ENCODE results near the gene DUT. TPM values are rescaled to one million over a fixed set of nuclear protein-coding genes. Genes with fewer than 3 reads are reported as not detected.

Gene DUT
- polyA plus RNA-seq, 3 donors = 43.8 to 71.9 (median 62.3) TPM

- intact Hi-C loops (cut with micrococcal nuclease) = no loop called here
- Mint-ChIP-seq H3K27ac (no peak overlapping the region), H3K27me3 (ENCODE audit: low read depth in 3 of 3) (peaks cover 0 to 4% (median 0%) of the 10 kb centered on the region in 3 donors), H3K36me3 (no peaks in the 10 kb centered on the region), H3K4me1 (no peaks in the 10 kb centered on the region), H3K9me3 (peaks cover 0 to 13% (median 12%) of the 10 kb centered on the region in 7 donors), H3K4me3 (no peak overlapping the region)
- H3K27ac ChIP-seq (ENCODE audit: low read depth in 1 of 2, low read length in 2 of 2) = no peak overlapping the region
- no peak overlapping the region for H2AFZ ChIP-seq (ENCODE audit: insufficient read depth, low read depth, low read length, poor library complexity, severe bottlenecking)
- TF ChIP-seq CTCF (IDR thresholded peaks at IDR 0.05) = no peak
- no peak overlapping the region for H3K4me3 ChIP-seq (replicated peaks in 1 of 3; ENCODE audit: low read depth in 2 of 3, low read length in 3 of 3)
- H3K4me1 ChIP-seq (ENCODE audit: control insufficient read depth in 1 of 2, insufficient read depth in 2 of 2, low read length in 2 of 2) = no peaks in the 10 kb centered on the region
- no peaks in the 10 kb centered on the region for H3K27me3 ChIP-seq (ENCODE audit: control insufficient read depth in 2 of 2, insufficient read depth in 2 of 2, low read length in 2 of 2)
- no peaks in the 10 kb centered on the region for H3K36me3 ChIP-seq (replicated peaks in 1 of 2; ENCODE audit: control insufficient read depth in 1 of 2, insufficient read depth in 2 of 2, low read length in 2 of 2)
- H3K4me2 ChIP-seq (replicated peaks; ENCODE audit: extremely low read depth, low read length, poor library complexity, severe bottlenecking) = no peak overlapping the region
- no peak overlapping the region for H3K9ac ChIP-seq (ENCODE audit: insufficient read depth, low read length, poor library complexity, severe bottlenecking)
- H4K20me1 ChIP-seq (ENCODE audit: insufficient read depth, low read length) = no peaks in the 10 kb centered on the region
- H3K79me2 ChIP-seq (ENCODE audit: insufficient read depth, low read length) = no peaks in the 10 kb centered on the region
- 20% methylated on average over 1 of the region's 4 CpGs for WGBS (ENCODE audit: insufficient coverage)
- H3K9me3 ChIP-seq (replicated peaks in 1 of 2; ENCODE audit: control insufficient read depth in 1 of 2, insufficient read depth in 1 of 2, low read length in 2 of 2) = peaks cover 0 to 6% of the 10 kb centered on the region in 2 donors
- peak in 1 of 3 donors; percentile 11 for DNase-seq
Measured at GRCh38 chr15:48380198-48380597, 49.0 kb downstream of the DUT start.

- no peak for TF ChIP-seq CTCF (IDR thresholded peaks at IDR 0.05)
- DNase-seq = no peak
- Histone ChIP-seq H2AFZ (ENCODE audit: insufficient read depth, low read depth, low read length, poor library complexity, severe bottlenecking) (no peak overlapping the region), H3K27ac (ENCODE audit: low read depth in 1 of 2, low read length in 2 of 2) (no peak overlapping the region), H3K79me2 (ENCODE audit: insufficient read depth, low read length) (no peaks in the 10 kb centered on the region), H3K9me3 (replicated peaks in 1 of 2; ENCODE audit: control insufficient read depth in 1 of 2, insufficient read depth in 1 of 2, low read length in 2 of 2) (peaks cover 0 to 4% of the 10 kb centered on the region in 2 donors), H3K4me1 (ENCODE audit: control insufficient read depth in 1 of 2, insufficient read depth in 2 of 2, low read length in 2 of 2) (no peaks in the 10 kb centered on the region), H3K36me3 (replicated peaks in 1 of 2; ENCODE audit: control insufficient read depth in 1 of 2, insufficient read depth in 2 of 2, low read length in 2 of 2) (no peaks in the 10 kb centered on the region), H3K27me3 (ENCODE audit: control insufficient read depth in 2 of 2, insufficient read depth in 2 of 2, low read length in 2 of 2) (no peaks in the 10 kb centered on the region), H4K20me1 (ENCODE audit: insufficient read depth, low read length) (no peaks in the 10 kb centered on the region), H3K9ac (ENCODE audit: insufficient read depth, low read length, poor library complexity, severe bottlenecking) (no peak overlapping the region), H3K4me2 (replicated peaks; ENCODE audit: extremely low read depth, low read length, poor library complexity, severe bottlenecking) (no peak overlapping the region), H3K4me3 (replicated peaks in 1 of 3; ENCODE audit: low read depth in 2 of 3, low read length in 3 of 3) (no peak overlapping the region)
- WGBS (ENCODE audit: insufficient coverage) = 0% methylated on average over 1 of the region's 4 CpGs
- no peak overlapping the region for H3K4me3 Mint-ChIP-seq
- H3K27me3 Mint-ChIP-seq (ENCODE audit: low read depth in 3 of 3) = peaks cover 0 to 4% (median 0%) of the 10 kb centered on the region in 3 donors
- H3K36me3 Mint-ChIP-seq = no peaks in the 10 kb centered on the region
- no peak overlapping the region for H3K27ac Mint-ChIP-seq
- peaks cover 0 to 7% (median 1%) of the 10 kb centered on the region in 7 donors for H3K9me3 Mint-ChIP-seq
- H3K4me1 Mint-ChIP-seq = no peaks in the 10 kb centered on the region
- intact Hi-C loops (cut with micrococcal nuclease) = no loop called here
Measured at GRCh38 chr15:48381861-48382260, 50.6 kb downstream of the DUT start.
